A549 (cell line): Measurements from ENCODE around the gene CENPE.

Experiments used
- RAD21 ChIP-seq, 2 experiments: fragments of >200 bp in 1 of 2; sonication (Bioruptor Twin) in 1 of 2; formaldehyde crosslinking in 1 of 2; IDR thresholded peaks in 1 of 2; conservative IDR thresholded peaks in 1 of 2; 2 replicates in 1 of 2; 3 replicates in 1 of 2; pipeline ENCODE4 v1.6.1; 2012 to 2018; ENCODE audit warnings: inconsistent platforms in 1 of 2
- TF ChIP-seq, protein P1 (sequence below): fragments of 250-450 bp; sonication (Bioruptor Pico); IDR thresholded peaks from 2 replicates; pipeline ENCODE4 v1.5.0; 2021; ENCODE audit warnings: mild to moderate bottlenecking, moderate library complexity, borderline replicate concordance

DNA sequence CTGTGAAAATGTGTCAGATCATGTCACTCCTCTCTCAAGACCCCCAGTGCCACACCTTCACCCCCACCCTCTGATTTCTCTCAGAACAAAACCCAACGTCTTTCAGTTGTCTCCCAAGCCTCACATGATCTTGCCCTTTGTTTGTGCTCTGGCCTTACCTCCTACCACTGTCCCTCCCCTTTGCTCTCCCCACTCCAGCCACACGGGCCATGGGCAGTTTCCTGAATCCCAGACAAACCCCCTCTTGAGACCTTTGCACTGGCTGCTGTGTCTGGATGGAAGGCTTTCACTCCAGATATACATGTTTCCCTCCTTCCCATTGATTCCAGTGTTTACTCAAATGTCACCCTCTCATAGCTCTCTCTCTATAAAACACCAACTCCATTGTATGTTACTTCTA is 3.6 kb upstream of the CENPE start:
- TF ChIP-seq, protein P1, sequence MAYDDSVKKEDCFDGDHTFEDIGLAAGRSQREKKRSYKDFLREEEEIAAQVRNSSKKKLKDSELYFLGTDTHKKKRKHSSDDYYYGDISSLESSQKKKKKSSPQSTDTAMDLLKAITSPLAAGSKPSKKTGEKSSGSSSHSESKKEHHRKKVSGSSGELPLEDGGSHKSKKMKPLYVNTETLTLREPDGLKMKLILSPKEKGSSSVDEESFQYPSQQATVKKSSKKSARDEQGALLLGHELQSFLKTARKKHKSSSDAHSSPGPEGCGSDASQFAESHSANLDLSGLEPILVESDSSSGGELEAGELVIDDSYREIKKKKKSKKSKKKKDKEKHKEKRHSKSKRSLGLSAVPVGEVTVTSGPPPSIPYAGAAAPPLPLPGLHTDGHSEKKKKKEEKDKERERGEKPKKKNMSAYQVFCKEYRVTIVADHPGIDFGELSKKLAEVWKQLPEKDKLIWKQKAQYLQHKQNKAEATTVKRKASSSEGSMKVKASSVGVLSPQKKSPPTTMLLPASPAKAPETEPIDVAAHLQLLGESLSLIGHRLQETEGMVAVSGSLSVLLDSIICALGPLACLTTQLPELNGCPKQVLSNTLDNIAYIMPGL (CRISPR knock-in tag) = no peak
- TF ChIP-seq RAD21 (conservative IDR thresholded peaks at IDR 0.05 in 1 of 2, IDR thresholded peaks at IDR 0.05 in 1 of 2) = no peak
